Naive thymus-derived CD4-positive, alpha-beta T cell (primary cell): Measurements from ENCODE around the gene EEA1. TPM values are rescaled to one million over a fixed set of nuclear protein-coding genes. Genes with fewer than 3 reads are reported as not detected.

ENCODE experiments used
- ATAC-seq: fragments of 150-1000 bp; cut with Tn5 transposase; 2 replicates; pipeline ENCODE4 v1.10.0; 2021; ENCODE audit warnings: mild to moderate bottlenecking, moderate library complexity
- CTCF ChIA-PET: fragments of 350-600 bp; sonication (Branson Sonifier 250); formaldehyde crosslinking; loops from one replicate; lab custom pipeline; 2021; ENCODE audit warnings: antibody characterized with exemption; lab: Charles Lee
- POLR2A ChIA-PET: fragments of 350-600 bp; sonication (Branson Sonifier 250); formaldehyde crosslinking; loops from one replicate; lab custom pipeline; 2021; ENCODE audit warnings: antibody characterized with exemption, inconsistent platforms; lab: Charles Lee
- DNase-seq, 9 donors: peaks; one replicate each; pipeline versions ENCODE4 v3.0.0 to v3.0.0-alpha.2; 2020 to 2022; ENCODE audit warnings: mixed read lengths in 1 of 9
- H3K27ac ChIP-seq: one replicate; pipeline ENCODE4 v1.7.0; 2013; ENCODE audit warnings: mild to moderate bottlenecking, low read depth, low read length, moderate library complexity
- H3K27me3 ChIP-seq, 2 donors: one replicate each; pipeline ENCODE4 v1.7.0; 2013; ENCODE audit warnings: low read length in 2 of 2, mild to moderate bottlenecking in 2 of 2, moderate library complexity in 2 of 2; ENCODE audit not compliant: control insufficient read depth in 2 of 2, insufficient read depth in 2 of 2
- H3K36me3 ChIP-seq, 3 experiments: 1 replicate in 2 of 3; 2 replicates in 1 of 3; pipeline ENCODE4 v1.7.0; 2013; ENCODE audit warnings: low read length in 3 of 3, mild to moderate bottlenecking in 3 of 3, moderate library complexity in 1 of 3; ENCODE audit not compliant: insufficient read depth in 3 of 3, control insufficient read depth in 2 of 3
- H3K4me1 ChIP-seq, 2 donors: one replicate each; pipeline ENCODE4 v1.7.0; 2013; ENCODE audit warnings: low read length in 2 of 2, mild to moderate bottlenecking in 2 of 2, moderate library complexity in 1 of 2; ENCODE audit not compliant: control insufficient read depth in 2 of 2, insufficient read depth in 2 of 2
- H3K4me3 ChIP-seq: 2 replicates; pipeline ENCODE4 v1.7.0; 2013; ENCODE audit warnings: mild to moderate bottlenecking, low read length
- H3K9me3 ChIP-seq, 3 experiments: 1 replicate in 2 of 3; 2 replicates in 1 of 3; pipeline ENCODE4 v1.7.0; 2013; ENCODE audit warnings: low read length in 3 of 3; ENCODE audit not compliant: control insufficient read depth in 2 of 3
- H3K27ac Mint-ChIP-seq, 9 donors: one replicate each; pipeline ENCODE4 v1.8.0; 2020 to 2022; ENCODE audit warnings: mixed read lengths in 9 of 9, mild to moderate bottlenecking in 8 of 9, moderate library complexity in 5 of 9, inconsistent platforms in 2 of 9
- H3K27me3 Mint-ChIP-seq, 5 donors: one replicate each; pipeline ENCODE4 v1.8.0; 2021 to 2022; ENCODE audit warnings: mixed read lengths in 5 of 5, mild to moderate bottlenecking in 1 of 5
- H3K36me3 Mint-ChIP-seq, 5 donors: one replicate each; pipeline ENCODE4 v1.8.0; 2020 to 2022; ENCODE audit warnings: mixed read lengths in 5 of 5, mild to moderate bottlenecking in 3 of 5, inconsistent platforms in 1 of 5
- H3K4me1 Mint-ChIP-seq, 7 donors: one replicate each; pipeline ENCODE4 v1.8.0; 2020 to 2022; ENCODE audit warnings: mixed read lengths in 7 of 7, mild to moderate bottlenecking in 3 of 7, inconsistent platforms in 1 of 7
- H3K4me3 Mint-ChIP-seq, 10 donors: one replicate each; pipeline ENCODE4 v1.8.0; 2020 to 2022; ENCODE audit warnings: mild to moderate bottlenecking in 10 of 10, mixed read lengths in 10 of 10, moderate library complexity in 6 of 10, inconsistent platforms in 2 of 10
- H3K9me3 Mint-ChIP-seq, 11 donors: one replicate each; pipeline ENCODE4 v1.8.0; 2020 to 2022; ENCODE audit warnings: mixed read lengths in 11 of 11, mild to moderate bottlenecking in 4 of 11, inconsistent platforms in 1 of 11, moderate library complexity in 1 of 11
- intact Hi-C, 2 donors: fragments of 100-400 bp; cut with micrococcal nuclease; formaldehyde crosslinking; loops; one replicate each; pipeline ENCODE4 v1.15.1; 2023
- polyA plus RNA-seq, 2 donors: library from polyadenylated mRNA; unstranded; fragments of 300-500 nt; fragmentation: Illumina TruSeq; gene quantifications; one replicate each; pipeline ENCODE4 v1.2.3, GENCODE V29; 2021
- total RNA-seq, 6 experiments: library from RNA in 5 of 6; stranded (reverse) in 5 of 6; gene quantifications; 1 replicate in 5 of 6; 2 replicates in 1 of 6; pipeline ENCODE4 v1.2.3 and lab custom pipeline; 2021 to 2026

The EEA1 gene
- total and polyA plus RNA-seq, 7 experiments from 2014 or later = 20.9 to 28.3 (median 22.2) TPM

DNA sequence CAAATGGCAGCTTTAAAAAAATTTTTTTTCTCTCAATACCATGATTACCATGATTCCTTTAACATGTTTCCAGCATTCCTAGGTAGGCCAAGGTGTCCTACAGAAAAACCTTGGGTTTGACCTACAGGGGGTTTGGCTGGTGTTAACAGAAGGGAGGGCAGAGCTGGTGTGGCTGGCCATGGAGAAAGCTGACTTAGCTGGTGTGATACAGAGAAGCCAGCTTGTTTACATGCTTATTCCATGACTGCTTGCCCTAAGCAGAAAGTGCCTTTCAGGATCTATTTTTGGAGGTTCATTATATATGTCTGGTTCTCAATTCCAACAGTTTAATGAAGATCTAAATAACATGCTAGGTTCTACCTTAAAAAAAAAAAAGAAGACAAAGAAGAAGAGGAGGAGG, 68.6 kb downstream of the EEA1 start:
- H3K36me3 Mint-ChIP-seq = peaks cover 21 to 55% (median 53%) of the 10 kb centered on the region in 5 donors
- intact Hi-C loops = no loop called here
- H3K4me3 Mint-ChIP-seq = no peak overlapping the region
- H3K4me1 Mint-ChIP-seq = peaks cover 8 to 33% (median 20%) of the 10 kb centered on the region in 7 donors
- no peaks in the 10 kb centered on the region for H3K27me3 Mint-ChIP-seq
- Histone ChIP-seq H3K4me3 (no peak overlapping the region), H3K4me1 (peaks cover 0 to 3% of the 10 kb centered on the region in 2 donors), H3K36me3 (peaks cover 0 to 33% (median 0%) of the 10 kb centered on the region in 3 experiments), H3K27ac (no peak overlapping the region), H3K9me3 (no peaks in the 10 kb centered on the region), H3K27me3 (no peaks in the 10 kb centered on the region)
- peak overlapping the region in 3 of 9 donors; percentile 19 to 78 (median 58) for H3K27ac Mint-ChIP-seq
- CTCF ChIA-PET = interaction anchor here (0.5 to 2.0 kb wide), 2 partner anchors 10 to 123 kb away, joined by 3 to 5 read pairs; no protein-coding TSS in a partner anchor
- DNase-seq (no peak), ATAC-seq (no peak)
- POLR2A ChIA-PET = interaction anchor here (0.6 kb wide), 1 partner anchor 567 kb away, joined by 3 read pairs; no protein-coding TSS in a partner anchor
- H3K9me3 Mint-ChIP-seq = peaks cover 0 to 3% (median 0%) of the 10 kb centered on the region in 11 donors

DNA sequence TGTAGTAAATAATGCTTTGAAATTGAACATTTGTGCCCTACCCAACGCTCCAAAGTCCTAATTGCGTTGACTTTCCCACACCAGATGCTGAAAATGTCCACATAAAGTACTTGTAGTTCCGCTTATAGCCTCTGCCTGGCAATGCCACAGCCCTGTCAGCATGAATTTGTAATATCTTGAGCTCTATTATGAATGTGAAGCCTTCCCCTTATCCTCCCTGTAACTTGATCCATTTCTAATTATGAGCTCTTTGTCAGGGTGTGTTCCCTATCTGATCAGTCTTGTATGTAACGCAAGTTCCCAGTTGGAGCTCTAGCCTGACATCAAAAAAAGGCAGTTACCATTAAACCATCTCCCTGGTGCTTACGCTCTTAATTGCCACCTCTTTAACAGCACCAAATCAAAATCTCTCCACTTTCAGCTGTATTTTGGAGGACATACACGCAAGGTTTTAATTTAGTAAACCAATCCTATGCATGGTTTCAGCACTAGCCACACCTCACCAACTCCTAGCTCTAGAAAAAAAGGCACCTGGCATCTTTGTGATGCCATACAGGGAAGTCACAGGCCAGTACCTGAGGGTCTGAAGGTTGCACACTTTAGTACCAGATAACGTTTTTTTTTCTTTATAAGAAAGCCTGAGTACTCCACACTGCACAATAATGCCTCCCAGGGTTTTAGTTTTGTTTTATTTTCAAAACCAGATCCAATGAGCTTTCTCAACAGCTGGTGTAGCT, 69.3 kb downstream of the EEA1 start:
- Histone ChIP-seq H3K36me3 (peaks cover 0 to 33% (median 0%) of the 10 kb centered on the region in 3 experiments), H3K4me3 (no peak overlapping the region), H3K27ac (no peak overlapping the region), H3K27me3 (no peaks in the 10 kb centered on the region), H3K9me3 (no peaks in the 10 kb centered on the region), H3K4me1 (peaks cover 0 to 3% of the 10 kb centered on the region in 2 donors)
- H3K27me3 Mint-ChIP-seq = no peaks in the 10 kb centered on the region
- DNase-seq = no peak
- peak overlapping the region in 2 of 9 donors; percentile 11 to 39 for H3K27ac Mint-ChIP-seq
- intact Hi-C loops = no loop called here
- peaks cover 21 to 55% (median 54%) of the 10 kb centered on the region in 5 donors for H3K36me3 Mint-ChIP-seq
- H3K4me3 Mint-ChIP-seq = no peak overlapping the region
- H3K9me3 Mint-ChIP-seq = peaks cover 0 to 3% (median 0%) of the 10 kb centered on the region in 11 donors
- peaks cover 8 to 30% (median 19%) of the 10 kb centered on the region in 7 donors for H3K4me1 Mint-ChIP-seq
- POLR2A ChIA-PET = interaction anchor here (0.6 to 1.0 kb wide), 6 partner anchors 22 to 1064 kb away, joined by 3 to 6 read pairs (median 3); no protein-coding TSS in a partner anchor
- CTCF ChIA-PET = interaction anchor here (0.5 to 2.0 kb wide), 2 partner anchors 10 to 122 kb away, joined by 3 to 5 read pairs; no protein-coding TSS in a partner anchor
- ATAC-seq = no peak

DNA sequence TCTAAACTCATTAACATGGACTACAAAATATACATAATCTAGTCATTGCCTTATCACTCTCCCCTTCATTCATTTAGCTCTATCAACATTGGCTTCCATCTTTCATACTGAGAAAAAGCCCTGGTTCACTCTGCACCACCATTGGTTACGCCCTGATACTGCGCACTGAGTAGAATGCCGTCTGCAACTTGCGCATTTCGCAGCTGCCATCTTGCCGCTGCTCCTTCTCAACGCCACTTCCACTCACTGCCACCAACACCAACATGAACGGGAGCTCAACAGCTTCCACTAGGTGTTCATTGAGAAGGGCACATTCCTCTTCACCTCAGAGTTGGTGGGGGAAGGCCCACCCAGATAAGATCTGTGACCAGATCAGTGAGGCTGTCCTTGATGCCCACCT, 71.3 kb downstream of the EEA1 start:
- Histone ChIP-seq H3K36me3 (peaks cover 0 to 39% (median 0%) of the 10 kb centered on the region in 3 experiments), H3K4me1 (no peaks in the 10 kb centered on the region), H3K27ac (no peak overlapping the region), H3K9me3 (no peaks in the 10 kb centered on the region), H3K27me3 (no peaks in the 10 kb centered on the region), H3K4me3 (no peak overlapping the region)
- ATAC-seq (no peak), DNase-seq (no peak)
- no peak overlapping the region for H3K4me3 Mint-ChIP-seq
- intact Hi-C loops = no loop called here
- H3K9me3 Mint-ChIP-seq = peaks cover 0 to 3% (median 0%) of the 10 kb centered on the region in 11 donors
- H3K4me1 Mint-ChIP-seq = peaks cover 5 to 25% (median 14%) of the 10 kb centered on the region in 7 donors
- peak overlapping the region in 1 of 9 donors; percentile 83 for H3K27ac Mint-ChIP-seq
- H3K36me3 Mint-ChIP-seq = peaks cover 16 to 57% (median 48%) of the 10 kb centered on the region in 5 donors
- ChIA-PET CTCF (interaction anchor here (0.6 kb wide), 1 partner anchor 75 kb away, joined by 3 read pairs; no protein-coding TSS in a partner anchor), POLR2A (interaction anchor here (1.4 kb wide), 1 partner anchor 69 kb away, joined by 6 read pairs; no protein-coding TSS in a partner anchor)
- no peaks in the 10 kb centered on the region for H3K27me3 Mint-ChIP-seq

DNA sequence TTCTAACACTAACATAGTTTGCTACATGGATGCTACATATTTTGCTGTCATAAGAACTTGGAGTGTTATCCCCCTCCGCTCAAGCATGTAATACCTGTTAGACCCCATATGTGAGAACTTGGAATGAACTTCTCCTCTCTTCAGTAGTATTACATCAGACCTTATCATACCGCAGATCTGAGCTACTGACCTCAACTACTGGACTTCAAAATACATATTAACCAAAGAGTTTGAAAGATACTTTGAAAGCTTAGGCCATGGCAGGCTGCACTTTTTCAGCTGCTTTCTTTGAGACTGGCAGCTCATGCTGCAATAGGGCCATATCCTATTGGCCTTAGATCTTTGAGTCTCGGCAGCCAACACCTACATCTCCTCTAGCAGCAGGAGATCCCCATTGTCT, 74.8 kb downstream of the EEA1 start:
- peaks cover 0 to 3% (median 0%) of the 10 kb centered on the region in 11 donors for H3K9me3 Mint-ChIP-seq
- H3K27ac Mint-ChIP-seq = peak overlapping the region in 3 of 9 donors; percentile 0 to 10 (median 10)
- Histone ChIP-seq H3K4me3 (no peak overlapping the region), H3K27ac (no peak overlapping the region), H3K27me3 (no peaks in the 10 kb centered on the region), H3K9me3 (no peaks in the 10 kb centered on the region), H3K36me3 (peaks cover 0 to 30% (median 1%) of the 10 kb centered on the region in 3 experiments), H3K4me1 (no peaks in the 10 kb centered on the region)
- no peaks in the 10 kb centered on the region for H3K27me3 Mint-ChIP-seq
- ATAC-seq = no peak
- H3K4me1 Mint-ChIP-seq = peaks cover 0 to 16% (median 5%) of the 10 kb centered on the region in 7 donors
- CTCF ChIA-PET = no interaction called here
- peaks cover 11 to 50% (median 48%) of the 10 kb centered on the region in 5 donors for H3K36me3 Mint-ChIP-seq
- intact Hi-C loops = loop anchor here in 1 of 2 donors (5.0 kb wide), 1 partner anchor 38 kb away; no protein-coding TSS in a partner anchor
- POLR2A ChIA-PET = no interaction called here
- no peak overlapping the region for H3K4me3 Mint-ChIP-seq
- DNase-seq = no peak

DNA sequence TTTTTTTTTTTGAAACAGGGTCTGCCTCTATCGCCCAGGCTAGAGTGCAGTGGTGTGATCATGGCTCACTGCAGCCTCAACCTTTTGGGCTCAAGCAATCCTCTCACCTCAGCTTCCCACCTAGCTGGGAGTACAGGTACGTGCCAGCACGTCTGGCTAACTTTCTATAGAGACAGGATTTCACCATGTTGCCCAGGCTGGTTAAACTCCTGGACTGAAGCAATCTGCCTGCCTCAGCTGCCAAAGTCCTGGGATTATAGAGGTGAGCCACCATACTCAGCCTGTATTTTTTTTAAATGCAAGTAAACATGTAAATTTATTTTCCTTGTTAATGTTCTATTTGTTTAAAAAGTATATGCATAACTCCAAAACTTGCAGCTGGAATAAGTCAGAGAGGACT, 80.4 kb downstream of the EEA1 start:
- ChIA-PET CTCF (interaction anchor here (0.9 kb wide), 1 partner anchor 78 kb away, joined by 3 read pairs; no protein-coding TSS in a partner anchor), POLR2A (no interaction called here)
- Histone ChIP-seq H3K27ac (no peak overlapping the region), H3K9me3 (no peaks in the 10 kb centered on the region), H3K4me1 (no peaks in the 10 kb centered on the region), H3K36me3 (peaks cover 0 to 5% (median 3%) of the 10 kb centered on the region in 3 experiments), H3K4me3 (no peak overlapping the region), H3K27me3 (no peaks in the 10 kb centered on the region)
- Mint-ChIP-seq H3K27me3 (no peaks in the 10 kb centered on the region), H3K36me3 (peaks cover 5 to 30% (median 16%) of the 10 kb centered on the region in 5 donors), H3K4me1 (peaks cover 0 to 11% (median 2%) of the 10 kb centered on the region in 7 donors), H3K4me3 (no peak overlapping the region), H3K27ac (no peak overlapping the region), H3K9me3 (no peaks in the 10 kb centered on the region)
- DNase-seq = no peak
- intact Hi-C loops = no loop called here
- no peak for ATAC-seq

DNA sequence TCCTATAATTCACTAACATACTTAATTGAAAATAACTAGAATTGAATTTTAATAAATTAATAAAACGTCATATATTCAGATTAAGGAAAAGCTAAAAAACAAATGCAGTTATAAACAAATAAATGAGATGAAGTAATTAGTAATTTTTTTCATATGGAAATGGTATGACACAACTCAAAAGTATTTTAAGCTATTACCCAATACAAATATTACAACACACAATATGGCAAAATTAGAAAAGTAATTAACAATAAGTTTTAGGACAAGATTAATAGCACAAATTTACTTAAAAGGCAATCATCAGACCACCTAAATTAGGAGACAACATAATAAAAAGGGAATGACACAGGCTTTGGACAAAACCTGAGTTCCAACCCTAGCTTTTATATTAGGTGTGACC, 81.7 kb downstream of the EEA1 start:
- Mint-ChIP-seq H3K36me3 (peaks cover 5 to 26% (median 17%) of the 10 kb centered on the region in 5 donors), H3K4me1 (peaks cover 0 to 6% (median 0%) of the 10 kb centered on the region in 7 donors), H3K9me3 (no peaks in the 10 kb centered on the region), H3K4me3 (no peak overlapping the region), H3K27ac (no peak overlapping the region), H3K27me3 (no peaks in the 10 kb centered on the region)
- DNase-seq (no peak), ATAC-seq (no peak)
- Histone ChIP-seq H3K4me1 (no peaks in the 10 kb centered on the region), H3K27ac (no peak overlapping the region), H3K4me3 (no peak overlapping the region), H3K36me3 (peaks cover 0 to 5% (median 3%) of the 10 kb centered on the region in 3 experiments), H3K9me3 (no peaks in the 10 kb centered on the region), H3K27me3 (no peaks in the 10 kb centered on the region)
- CTCF ChIA-PET = interaction anchor here (0.7 kb wide), 1 partner anchor 1907 kb away, joined by 3 read pairs; no protein-coding TSS in a partner anchor
- intact Hi-C loops = no loop called here
- POLR2A ChIA-PET = interaction anchor here (0.7 kb wide), 1 partner anchor 55 kb away, joined by 3 read pairs; no protein-coding TSS in a partner anchor
